IMR-90 (cell line): ENCODE data around the gene TBC1D8.

Experiments used
- BHLHE40 ChIP-seq: fragments of 150-350 bp; IDR thresholded peaks from 2 replicates; pipeline ENCODE4 v1.6.1; 2016; ENCODE audit warnings: mild to moderate bottlenecking, low read depth, low read length
- CEBPB ChIP-seq: IDR thresholded peaks from 2 replicates; pipeline ENCODE4 v1.6.1; 2012; ENCODE audit warnings: low read depth, low read length, improper control_type of control experiment
- CHD1 ChIP-seq: IDR thresholded peaks from 2 replicates; pipeline ENCODE4 v1.6.1; 2012; ENCODE audit warnings: low read depth, low read length, improper control_type of control experiment
- ELK1 ChIP-seq: fragments of 150-350 bp; IDR thresholded peaks from 2 replicates; pipeline ENCODE4 v1.6.1; 2016; ENCODE audit warnings: low read depth, mild to moderate bottlenecking, low read length, moderate library complexity, borderline replicate concordance
- MAFK ChIP-seq: IDR thresholded peaks from 2 replicates; pipeline ENCODE4 v1.6.1; 2012; ENCODE audit warnings: low read depth, low read length, improper control_type of control experiment
- MAZ ChIP-seq: IDR thresholded peaks from 2 replicates; pipeline ENCODE4 v1.6.1; 2012; ENCODE audit warnings: low read depth, mild to moderate bottlenecking, low read length, improper control_type of control experiment, moderate library complexity, borderline replicate concordance
- MXI1 ChIP-seq: IDR thresholded peaks from 2 replicates; pipeline ENCODE4 v1.6.1; 2012; ENCODE audit warnings: low read depth, mild to moderate bottlenecking, low read length, moderate library complexity, borderline replicate concordance
- NFE2L2 ChIP-seq: fragments of 150-350 bp; IDR thresholded peaks from 2 replicates; pipeline ENCODE4 v1.6.1; 2016; ENCODE audit warnings: low read depth, mild to moderate bottlenecking, low read length
- POLR2A ChIP-seq: IDR thresholded peaks from 2 replicates; pipeline ENCODE4 v1.6.1; 2012; ENCODE audit warnings: mild to moderate bottlenecking, low read depth, low read length
- RAD21 ChIP-seq: IDR thresholded peaks from 2 replicates; pipeline ENCODE4 v1.6.1; 2012; ENCODE audit warnings: low read length, improper control_type of control experiment
- RCOR1 ChIP-seq: IDR thresholded peaks from 2 replicates; pipeline ENCODE4 v1.6.1; 2012; ENCODE audit warnings: mild to moderate bottlenecking, low read length, improper control_type of control experiment; ENCODE audit not compliant: insufficient replicate concordance
- SMC3 ChIP-seq: fragments of 150-350 bp; IDR thresholded peaks from 2 replicates; pipeline ENCODE4 v1.6.1; 2016; ENCODE audit warnings: low read depth, mild to moderate bottlenecking, antibody characterized with exemption, low read length, moderate library complexity
- TF ChIP-seq, protein P1 (sequence below): fragments of 150-350 bp; IDR thresholded peaks from 2 replicates; pipeline ENCODE4 v1.6.1; 2017; ENCODE audit warnings: mild to moderate bottlenecking, antibody characterized with exemption, low read length, low read depth
- TF ChIP-seq, protein P2 (sequence below): conservative IDR thresholded peaks from 2 replicates; pipeline ENCODE4 v1.5.1; 2012; ENCODE audit warnings: mild to moderate bottlenecking, low read depth, low read length, improper control_type of control experiment

DNA sequence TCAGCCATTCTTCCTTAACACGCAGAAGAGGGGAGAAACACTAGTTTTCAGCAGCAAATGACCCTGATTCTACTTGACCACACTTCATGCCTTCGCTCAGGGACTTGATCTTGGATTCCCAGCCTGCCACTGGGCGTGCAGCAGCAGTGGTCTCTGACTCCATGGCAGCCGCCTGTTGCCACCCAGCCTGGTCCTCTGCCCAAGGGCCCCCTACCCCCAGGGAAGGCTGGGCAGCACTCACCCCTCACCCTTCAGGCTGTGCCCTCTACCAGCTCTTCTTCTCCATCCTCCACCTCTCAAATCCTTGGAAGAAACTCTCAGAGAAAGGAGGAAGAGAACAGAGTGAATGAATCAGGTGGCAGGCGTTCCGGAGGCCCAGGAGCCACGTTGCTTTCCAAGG, 181.2 kb downstream of the TBC1D8 start:
- TF ChIP-seq, protein P1, sequence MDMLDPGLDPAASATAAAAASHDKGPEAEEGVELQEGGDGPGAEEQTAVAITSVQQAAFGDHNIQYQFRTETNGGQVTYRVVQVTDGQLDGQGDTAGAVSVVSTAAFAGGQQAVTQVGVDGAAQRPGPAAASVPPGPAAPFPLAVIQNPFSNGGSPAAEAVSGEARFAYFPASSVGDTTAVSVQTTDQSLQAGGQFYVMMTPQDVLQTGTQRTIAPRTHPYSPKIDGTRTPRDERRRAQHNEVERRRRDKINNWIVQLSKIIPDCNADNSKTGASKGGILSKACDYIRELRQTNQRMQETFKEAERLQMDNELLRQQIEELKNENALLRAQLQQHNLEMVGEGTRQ = no peak
- TF ChIP-seq RAD21 (no peak), RCOR1 (no peak), POLR2A (no peak), NFE2L2 (no peak), MXI1 (no peak), SMC3 (no peak), CHD1 (no peak), MAFK (no peak), BHLHE40 (no peak), ELK1 (no peak), CEBPB (no peak), MAZ (no peak)
- TF ChIP-seq, protein P2, sequence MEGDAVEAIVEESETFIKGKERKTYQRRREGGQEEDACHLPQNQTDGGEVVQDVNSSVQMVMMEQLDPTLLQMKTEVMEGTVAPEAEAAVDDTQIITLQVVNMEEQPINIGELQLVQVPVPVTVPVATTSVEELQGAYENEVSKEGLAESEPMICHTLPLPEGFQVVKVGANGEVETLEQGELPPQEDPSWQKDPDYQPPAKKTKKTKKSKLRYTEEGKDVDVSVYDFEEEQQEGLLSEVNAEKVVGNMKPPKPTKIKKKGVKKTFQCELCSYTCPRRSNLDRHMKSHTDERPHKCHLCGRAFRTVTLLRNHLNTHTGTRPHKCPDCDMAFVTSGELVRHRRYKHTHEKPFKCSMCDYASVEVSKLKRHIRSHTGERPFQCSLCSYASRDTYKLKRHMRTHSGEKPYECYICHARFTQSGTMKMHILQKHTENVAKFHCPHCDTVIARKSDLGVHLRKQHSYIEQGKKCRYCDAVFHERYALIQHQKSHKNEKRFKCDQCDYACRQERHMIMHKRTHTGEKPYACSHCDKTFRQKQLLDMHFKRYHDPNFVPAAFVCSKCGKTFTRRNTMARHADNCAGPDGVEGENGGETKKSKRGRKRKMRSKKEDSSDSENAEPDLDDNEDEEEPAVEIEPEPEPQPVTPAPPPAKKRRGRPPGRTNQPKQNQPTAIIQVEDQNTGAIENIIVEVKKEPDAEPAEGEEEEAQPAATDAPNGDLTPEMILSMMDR = no peak
